Endothelial cell (in vitro differentiated cells): Measurements from ENCODE around the gene CISD3. TPM values are rescaled to one million over a fixed set of nuclear protein-coding genes. Genes with fewer than 3 reads are reported as not detected.

Source experiments
- DNase-seq: peaks from one replicate; pipeline ENCODE4 v3.0.0; 2021; ENCODE audit warnings: low spot score
- H3K27ac Mint-ChIP-seq: one replicate; pipeline ENCODE4 v1.8.0; 2021; ENCODE audit warnings: mixed read lengths, inconsistent platforms; ENCODE audit not compliant: unreplicated experiment
- H3K27me3 Mint-ChIP-seq: one replicate; pipeline ENCODE4 v1.8.0; 2021; ENCODE audit warnings: mild to moderate bottlenecking, moderate library complexity, mixed read lengths, inconsistent platforms; ENCODE audit not compliant: unreplicated experiment
- H3K36me3 Mint-ChIP-seq: one replicate; pipeline ENCODE4 v1.8.0; 2021; ENCODE audit warnings: mild to moderate bottlenecking, low read depth, mixed read lengths, inconsistent platforms; ENCODE audit not compliant: unreplicated experiment
- H3K4me1 Mint-ChIP-seq: one replicate; pipeline ENCODE4 v1.8.0; 2021; ENCODE audit warnings: mild to moderate bottlenecking, mixed read lengths, inconsistent platforms; ENCODE audit not compliant: unreplicated experiment
- H3K4me3 Mint-ChIP-seq: one replicate; pipeline ENCODE4 v1.8.0; 2021; ENCODE audit warnings: mild to moderate bottlenecking, mixed read lengths, inconsistent platforms; ENCODE audit not compliant: unreplicated experiment
- H3K9me3 Mint-ChIP-seq: one replicate; pipeline ENCODE4 v1.8.0; 2021; ENCODE audit warnings: mixed read lengths, inconsistent platforms; ENCODE audit not compliant: unreplicated experiment
- CTCF ChIP-seq: fragments of 200-600 bp; sonication (generic); IDR thresholded peaks from one replicate; pipeline ENCODE4 v1.5.0; 2021; ENCODE audit warnings: antibody characterized with exemption; ENCODE audit not compliant: unreplicated experiment
- total RNA-seq: library from RNA; stranded (reverse); fragmentation: NEBNext Ultra II Directional; extraction: Animal tissue kit (Norgen Biotek cat#: 25700); gene quantifications from one replicate; pipeline ENCODE4 v1.2.1, GENCODE V29; 2021; ENCODE audit not compliant: unreplicated experiment

Gene CISD3
- total RNA-seq, 1 donor from 2014 or later, result 17.0 TPM

GRCh38 chr17:38709104-38709820, 20.9 kb upstream of the CISD3 start:
- TF ChIP-seq CTCF, result no peak
- no peak overlapping the region for H3K4me3 Mint-ChIP-seq
- peaks cover 23% of the 10 kb centered on the region for H3K36me3 Mint-ChIP-seq
- no peaks in the 10 kb centered on the region for H3K9me3 Mint-ChIP-seq
- no peak overlapping the region for H3K27ac Mint-ChIP-seq
- DNase-seq, result no peak
- peaks cover 15% of the 10 kb centered on the region for H3K27me3 Mint-ChIP-seq
- peaks cover 25% of the 10 kb centered on the region for H3K4me1 Mint-ChIP-seq

GRCh38 chr17:38709864-38710603, 20.1 kb upstream of the CISD3 start:
- H3K4me3 Mint-ChIP-seq, result peak overlapping the region; percentile 8
- peaks cover 16% of the 10 kb centered on the region for H3K27me3 Mint-ChIP-seq
- DNase-seq, result no peak
- H3K9me3 Mint-ChIP-seq, result no peaks in the 10 kb centered on the region
- no peak for TF ChIP-seq CTCF
- H3K27ac Mint-ChIP-seq, result no peak overlapping the region
- H3K36me3 Mint-ChIP-seq, result peaks cover 23% of the 10 kb centered on the region
- peaks cover 24% of the 10 kb centered on the region for H3K4me1 Mint-ChIP-seq

GRCh38 chr17:38710604-38710962, 19.6 kb upstream of the CISD3 start:
- no peak overlapping the region for H3K27ac Mint-ChIP-seq
- H3K4me1 Mint-ChIP-seq, result peaks cover 27% of the 10 kb centered on the region
- DNase-seq, result no peak
- H3K4me3 Mint-ChIP-seq, result peak overlapping the region; percentile 59
- peaks cover 18% of the 10 kb centered on the region for H3K27me3 Mint-ChIP-seq
- H3K36me3 Mint-ChIP-seq, result peaks cover 23% of the 10 kb centered on the region
- TF ChIP-seq CTCF, result no peak
- H3K9me3 Mint-ChIP-seq, result no peaks in the 10 kb centered on the region

- Mint-ChIP-seq H3K4me3 (peak overlapping the region; percentile 59), H3K27ac (no peak overlapping the region), H3K9me3 (no peaks in the 10 kb centered on the region), H3K27me3 (peaks cover 19% of the 10 kb centered on the region), H3K36me3 (peaks cover 23% of the 10 kb centered on the region), H3K4me1 (peaks cover 31% of the 10 kb centered on the region)
- DNase-seq, result no peak
- no peak for TF ChIP-seq CTCF
Observed at GRCh38 chr17:38710985-38711384, 19.2 kb upstream of the CISD3 start.
